Measurements from ENCODE around the gene GTPBP4.
"Not testable (repeated sequence)": the region's sequence is repeated elsewhere in the genome, so short reads cannot be mapped to it uniquely, and the experiment has no call there.

The GTPBP4 gene

DNA sequence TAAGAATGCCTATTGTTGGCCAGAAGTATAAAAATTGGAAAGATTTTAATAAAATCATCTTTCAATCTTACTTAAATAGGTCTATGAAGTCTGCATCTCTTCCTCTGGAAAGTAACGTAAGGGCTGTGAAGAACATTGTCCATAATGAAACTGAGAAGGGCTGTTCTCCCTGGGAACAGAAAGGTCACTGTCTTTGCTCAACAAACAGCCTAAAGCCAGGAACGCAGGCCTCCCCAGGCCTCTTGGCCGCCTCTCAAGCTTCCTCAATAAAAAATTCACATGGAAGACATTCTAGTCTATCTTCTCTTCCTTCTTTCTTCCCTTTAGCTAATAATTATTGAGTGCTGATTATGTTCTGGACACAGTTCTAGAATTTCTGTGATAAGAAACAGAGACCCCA lies 46.5 kb downstream of the GTPBP4 start:
- no peak for DNase-seq

DNA sequence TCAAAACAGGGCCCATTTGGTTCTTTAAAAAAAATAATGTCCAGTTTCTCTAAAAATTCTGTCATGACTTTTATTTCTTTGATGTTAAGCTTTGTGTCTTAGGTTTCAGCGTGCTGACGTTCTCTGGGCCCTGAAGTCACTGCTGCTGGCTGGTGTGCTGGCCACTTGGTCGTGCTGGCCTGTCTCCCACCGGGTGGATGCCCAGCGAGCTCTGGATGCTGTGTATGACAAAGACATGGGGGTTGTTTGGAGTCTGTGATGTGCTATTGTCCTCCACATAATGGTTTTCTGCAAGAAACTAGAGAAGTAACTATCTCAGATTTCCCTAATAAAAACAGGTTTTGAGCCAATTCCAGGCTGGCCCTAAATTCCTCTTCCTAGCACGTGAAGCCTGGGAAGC lies 47.0 kb downstream of the GTPBP4 start:
- DNase-seq = no peak

DNA sequence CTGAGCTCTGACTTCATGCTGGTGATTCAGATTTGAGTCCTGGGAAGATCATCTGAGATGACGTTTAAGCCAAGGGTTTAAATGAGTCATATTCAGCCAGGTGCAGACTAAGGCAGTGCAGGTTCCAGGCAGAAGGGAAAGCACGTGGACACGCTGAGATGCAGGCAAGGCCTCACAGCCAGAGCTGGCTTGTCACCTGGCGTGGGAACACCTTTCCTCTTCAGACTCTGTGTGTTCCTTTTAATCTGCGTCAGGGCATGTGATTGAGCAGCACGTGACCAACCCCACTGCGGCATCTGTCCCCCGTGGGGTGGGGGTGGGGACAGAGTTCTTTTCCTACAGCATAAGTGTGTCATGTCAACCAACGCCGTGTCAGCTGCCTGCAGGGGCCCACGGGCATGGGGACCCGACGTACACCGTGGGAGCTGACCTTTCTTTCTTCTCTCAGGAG lies 48.1 kb downstream of the GTPBP4 start:
- DNase-seq = no peak

DNA sequence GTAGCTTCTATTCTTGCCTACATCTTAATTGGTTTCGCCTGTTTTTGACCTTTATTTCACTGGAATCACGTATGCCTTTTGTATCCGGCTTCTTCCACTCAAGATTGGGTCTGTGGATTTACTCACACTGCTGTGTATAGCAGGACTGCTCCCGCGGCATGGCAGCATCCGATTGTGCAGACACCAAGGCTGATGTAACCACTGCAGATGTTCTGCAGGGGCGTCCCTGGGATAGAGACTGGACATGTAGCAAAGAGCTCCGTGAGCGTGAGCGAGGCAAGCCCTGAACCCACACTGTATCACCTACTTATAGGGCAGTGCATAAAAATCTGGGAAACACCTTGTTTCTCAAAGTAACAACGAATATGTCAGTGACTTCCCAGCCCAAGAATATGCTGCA lies 48.9 kb downstream of the GTPBP4 start:
- no peak for DNase-seq

DNA sequence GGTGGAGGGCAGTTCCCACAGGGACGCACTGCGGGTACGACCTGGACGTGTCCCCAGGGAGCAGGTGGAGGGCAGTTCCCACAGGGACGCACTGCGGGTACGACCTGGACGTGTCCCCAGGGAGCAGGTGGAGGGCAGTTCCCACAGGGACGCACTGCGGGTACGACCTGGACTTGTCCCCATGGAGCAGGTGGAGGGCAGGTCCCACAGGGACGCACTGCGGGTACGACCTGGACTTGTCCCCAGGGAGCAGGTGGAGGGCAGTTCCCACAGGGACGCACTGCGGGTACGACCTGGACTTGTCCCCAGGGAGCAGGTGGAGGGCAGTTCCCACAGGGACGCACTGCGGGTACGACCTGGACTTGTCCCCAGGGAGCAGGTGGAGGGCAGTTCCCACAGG lies 50.5 kb downstream of the GTPBP4 start:
- not testable (repeated sequence) for DNase-seq

DNA sequence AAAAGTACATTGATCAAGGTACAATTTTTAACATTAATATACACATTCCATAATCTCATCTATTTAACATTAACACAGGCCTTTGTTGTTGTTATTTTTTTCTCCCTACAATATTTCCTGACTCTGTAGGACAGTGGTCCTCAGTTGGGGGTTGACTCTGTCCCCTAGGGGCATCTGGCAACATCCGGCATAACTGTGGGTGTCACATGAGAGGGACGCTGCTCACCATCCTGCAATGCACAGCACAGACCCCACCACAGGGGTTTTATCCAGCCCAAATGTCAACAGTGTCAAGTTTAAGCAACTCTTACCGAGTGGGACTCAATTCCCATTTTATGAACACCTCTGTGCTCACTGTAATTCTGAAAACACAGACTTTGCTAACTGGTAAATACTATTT lies 51.9 kb downstream of the GTPBP4 start:
- DNase-seq = no peak

DNA sequence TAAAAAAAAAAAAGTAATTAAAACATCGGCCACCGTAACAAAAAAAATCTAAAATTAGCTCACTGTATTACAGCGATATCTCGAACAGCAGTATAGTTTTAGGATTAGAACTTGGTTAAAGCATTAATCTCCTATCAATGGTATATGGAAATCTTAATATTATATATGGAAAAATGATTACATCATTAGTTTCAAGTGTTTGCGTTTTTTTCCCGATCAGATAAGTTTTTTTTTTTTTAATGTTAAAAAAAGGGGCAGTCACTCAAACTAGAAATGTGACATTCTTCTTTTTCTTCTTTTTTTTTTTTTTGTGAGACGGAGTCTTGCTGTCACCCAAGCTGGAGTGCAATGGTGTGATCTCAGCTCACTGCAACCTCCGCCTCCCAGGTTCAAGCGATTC lies 53.3 kb downstream of the GTPBP4 start:
- no peak for DNase-seq

DNA sequence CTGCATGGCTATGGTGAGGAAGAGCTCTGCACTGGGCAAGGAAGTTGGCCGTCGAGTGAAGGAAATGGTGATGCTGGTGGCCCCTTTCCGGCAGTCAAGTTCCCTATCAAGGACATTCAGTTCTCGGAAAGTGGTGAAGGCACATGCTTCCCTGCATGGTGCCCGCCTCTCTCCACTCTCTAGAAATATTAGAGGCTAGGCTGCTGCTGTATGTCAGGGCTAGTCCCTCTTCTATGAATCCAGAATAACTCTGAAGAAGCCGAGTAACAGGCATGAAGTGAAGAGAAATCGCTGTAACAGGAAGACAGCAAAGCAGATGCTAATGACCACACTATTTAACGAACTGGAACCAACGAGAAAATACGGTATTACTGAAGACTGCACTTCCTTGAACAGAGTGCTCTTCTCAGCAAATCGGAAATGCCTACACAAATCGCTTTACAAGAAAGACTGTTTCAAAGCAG lies 55.3 kb downstream of the GTPBP4 start:
- peak; percentile 39 for DNase-seq

DNA sequence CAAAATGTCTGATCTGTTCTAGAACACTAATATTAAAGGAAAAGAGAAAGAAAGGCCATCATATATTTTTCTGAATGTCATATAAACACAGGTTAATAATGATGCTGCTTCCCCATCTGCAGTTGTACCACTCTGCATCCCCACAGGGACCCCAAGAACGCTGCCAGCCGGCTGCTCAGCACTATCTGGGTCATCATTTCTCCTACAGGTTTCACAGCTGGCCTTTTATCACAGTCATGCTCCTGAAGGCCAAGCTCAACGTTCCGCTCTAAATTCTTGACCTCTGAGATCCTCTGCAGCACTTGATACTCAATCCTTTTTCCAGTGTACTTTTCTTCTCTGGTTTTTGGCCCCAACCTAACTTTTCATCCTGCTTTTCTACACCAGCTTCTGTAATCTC lies 55.9 kb downstream of the GTPBP4 start:
- no peak for DNase-seq

DNA sequence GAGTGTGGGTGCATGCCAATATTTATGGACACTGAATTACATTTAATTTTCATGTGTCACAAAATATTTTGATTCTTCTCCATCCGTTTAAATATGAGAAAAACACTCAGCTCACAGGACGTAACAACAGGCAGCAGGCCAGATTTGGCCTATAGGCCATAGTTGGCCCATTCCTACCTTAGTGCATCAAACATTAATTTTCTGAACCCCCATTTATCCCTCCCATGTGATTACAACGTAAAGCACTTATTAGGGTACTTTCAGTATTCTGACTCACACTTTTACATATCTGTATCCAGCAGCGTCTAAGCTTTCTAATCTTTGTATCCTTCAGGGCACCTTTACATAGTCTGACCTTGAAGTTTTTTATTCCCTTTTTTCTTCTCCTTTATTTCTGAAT lies 56.7 kb downstream of the GTPBP4 start:
- DNase-seq = no peak

DNA sequence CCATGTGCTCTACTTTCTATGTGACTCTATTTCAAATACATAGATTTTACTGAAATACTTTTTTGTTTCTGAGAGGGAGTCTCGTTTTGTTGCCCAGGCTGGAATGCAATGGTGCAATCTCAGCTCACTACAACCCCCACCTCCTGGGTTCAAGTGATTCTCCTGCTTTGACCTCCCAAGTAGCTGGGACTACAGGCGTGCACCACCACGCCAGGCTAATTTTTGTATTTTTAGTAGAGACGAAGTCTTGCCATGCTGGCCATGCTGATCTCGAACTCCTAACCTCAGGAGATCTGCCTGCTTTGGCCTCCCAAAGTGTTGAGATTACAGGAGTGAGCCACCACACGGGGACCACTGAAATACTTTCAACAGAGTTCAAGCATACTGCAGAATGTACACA lies 57.2 kb downstream of the GTPBP4 start:
- no peak for DNase-seq

DNA sequence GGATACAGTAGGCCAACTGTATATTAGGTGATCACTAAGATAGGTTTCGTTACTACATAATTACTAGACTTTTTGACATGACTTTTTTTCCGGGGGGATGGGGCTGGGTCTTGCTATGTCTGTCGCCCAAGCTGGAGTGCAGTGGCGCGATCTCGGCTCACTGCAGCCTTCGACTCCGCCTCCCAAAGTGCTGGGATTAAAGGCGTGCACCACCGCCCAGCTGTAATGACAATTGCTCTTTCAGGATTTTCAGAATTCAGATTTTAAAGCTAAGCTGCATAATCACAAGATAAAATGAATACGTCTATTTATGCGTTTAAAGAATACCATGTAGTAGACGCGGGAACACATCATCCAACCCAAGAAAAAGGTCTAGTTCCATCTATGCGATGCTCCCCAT lies 59.7 kb downstream of the GTPBP4 start:
- no peak for DNase-seq

DNA sequence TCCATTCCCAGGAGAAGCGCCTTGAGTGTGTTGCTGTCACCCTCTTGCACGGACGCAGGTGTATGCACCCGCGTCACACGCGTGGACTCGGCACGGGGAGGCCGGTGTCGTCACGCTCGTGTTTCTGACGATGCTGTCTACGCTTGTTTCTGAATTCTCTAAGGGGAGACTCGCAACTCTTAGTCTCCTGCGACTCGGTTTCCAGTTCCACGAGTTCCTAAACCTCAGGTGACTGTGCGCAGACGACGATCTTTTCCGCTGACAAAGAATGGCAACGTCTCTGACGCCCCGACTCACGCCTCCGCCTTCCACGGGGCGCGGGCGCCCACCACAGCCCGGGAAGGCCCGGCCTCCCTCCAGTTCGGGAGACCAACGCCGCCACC lies 60.1 kb downstream of the GTPBP4 start:
- DNase-seq = peak; percentile 73

DNA sequence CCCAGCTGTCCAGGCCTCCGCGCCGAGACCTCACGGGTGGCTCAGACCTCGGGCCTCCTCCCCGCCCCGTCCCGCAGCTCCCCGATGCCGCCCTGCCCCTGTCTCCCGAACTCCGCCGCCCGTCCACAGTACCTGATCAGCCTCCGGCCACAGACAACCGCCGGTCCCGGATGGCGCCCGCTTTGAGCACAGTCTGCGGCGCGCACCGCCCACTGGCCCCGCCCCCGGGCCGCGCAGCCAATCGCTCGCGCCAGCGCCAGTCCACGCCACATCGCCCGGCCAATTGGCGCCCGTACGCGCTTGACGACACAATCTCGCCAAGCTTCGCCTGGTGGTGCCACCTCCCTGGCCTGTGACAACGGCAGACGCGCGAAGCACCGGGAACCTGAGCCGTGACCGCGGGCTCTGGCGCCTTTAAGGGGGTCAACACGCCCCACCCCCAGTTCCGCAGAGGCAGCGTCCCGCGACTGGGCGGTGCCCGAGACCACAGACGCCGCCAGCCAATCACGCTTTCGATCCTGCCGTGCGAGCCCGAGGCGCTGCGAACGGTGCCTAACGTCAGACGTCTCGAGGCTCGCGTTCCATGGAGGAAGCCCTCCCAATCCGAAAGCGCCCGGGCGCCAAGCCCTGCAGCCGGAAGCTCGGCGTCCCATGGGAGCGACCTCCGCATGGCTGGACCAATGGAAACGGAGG lies 60.6 kb downstream of the GTPBP4 start, which contains the start of gene IDI1:
Gene IDI1 (minus strand): TSS at position 388 of the 693 bp plus-strand sequence. CDS start 116 bp downstream, at position 272.
- peak; percentile 98 for DNase-seq

DNA sequence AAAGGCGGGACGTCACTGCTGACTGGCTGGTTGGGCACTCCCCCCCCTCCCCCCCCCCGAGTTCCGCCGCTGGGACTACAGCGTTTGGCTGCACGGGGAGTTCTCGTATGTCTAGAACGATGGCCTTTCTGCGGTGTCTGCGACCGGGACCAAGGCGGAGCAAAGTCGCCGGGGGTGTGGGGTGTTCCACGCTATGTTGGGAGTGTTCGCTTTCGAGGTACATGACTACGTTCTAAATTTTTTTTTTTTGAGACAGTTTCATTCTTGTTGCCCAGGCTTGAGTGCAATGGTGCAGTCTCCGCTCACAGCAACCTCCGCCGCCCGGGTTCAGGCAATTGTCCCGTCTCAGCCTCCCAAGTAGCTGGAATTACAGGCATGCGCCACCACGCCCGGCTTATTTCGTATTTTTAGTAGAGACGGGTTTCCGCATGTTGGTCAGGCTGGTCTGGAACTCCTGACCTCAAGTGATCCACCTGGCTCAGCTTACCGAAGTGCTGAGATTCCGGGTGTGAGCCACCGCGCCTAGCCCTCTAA lies 61.3 kb downstream of the GTPBP4 start:
- DNase-seq = no peak

DNA sequence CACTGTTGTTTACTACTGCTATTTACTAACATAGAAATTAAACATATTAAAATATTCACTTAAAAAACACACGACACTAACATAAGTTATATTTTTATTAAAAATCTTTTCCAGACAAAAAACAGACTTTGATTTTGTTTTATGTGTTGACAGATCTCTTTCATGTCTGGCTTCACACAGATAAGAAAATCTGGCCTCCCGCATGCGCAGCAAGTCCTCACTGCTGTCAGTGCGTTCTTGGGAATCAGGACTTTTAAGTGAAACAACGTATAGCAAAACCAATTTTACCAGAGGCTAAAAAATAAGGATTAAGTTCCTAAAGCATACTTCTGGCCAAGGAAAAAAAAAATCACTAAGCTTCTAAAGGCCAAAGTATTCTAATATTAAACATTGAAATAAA lies 61.9 kb downstream of the GTPBP4 start:
- no peak for DNase-seq

DNA sequence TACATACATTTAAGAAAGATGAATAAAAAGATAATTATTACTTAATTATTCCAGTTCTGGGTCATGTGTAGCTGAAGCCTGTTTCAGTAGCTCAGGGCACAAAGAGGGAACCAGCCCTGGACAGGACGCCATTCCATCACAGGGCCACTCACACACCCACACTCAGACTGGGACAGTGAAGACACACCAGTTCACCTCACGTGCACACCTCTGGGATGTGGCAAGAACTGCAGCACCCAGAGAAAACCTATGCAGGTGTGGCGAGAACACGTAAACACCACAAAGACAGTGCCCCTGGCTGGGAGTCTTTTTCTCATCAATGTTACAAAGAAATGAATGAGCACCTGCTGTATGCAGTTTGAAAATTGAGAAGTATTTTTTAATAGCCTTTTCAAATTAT lies 62.3 kb downstream of the GTPBP4 start:
- DNase-seq = peak; percentile 62

DNA sequence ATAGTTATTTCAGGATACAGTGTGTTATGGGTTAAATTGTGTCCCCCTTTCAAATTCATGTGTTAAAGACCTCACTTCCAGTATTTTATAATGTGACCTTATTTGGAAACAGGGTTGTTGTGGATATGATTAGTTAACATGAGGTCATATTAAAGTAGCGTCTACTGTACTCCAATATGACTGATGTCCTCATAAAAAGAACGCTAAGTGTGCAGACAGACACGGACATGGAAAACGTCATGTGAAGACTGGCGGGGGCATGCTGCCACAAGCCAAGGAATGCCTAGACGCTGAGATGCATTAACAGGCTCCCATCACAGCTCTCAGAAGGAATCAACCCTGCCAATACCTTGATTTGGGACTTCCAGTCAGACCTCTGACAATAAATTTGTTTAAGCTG lies 66.5 kb downstream of the GTPBP4 start:
- no peak for DNase-seq

DNA sequence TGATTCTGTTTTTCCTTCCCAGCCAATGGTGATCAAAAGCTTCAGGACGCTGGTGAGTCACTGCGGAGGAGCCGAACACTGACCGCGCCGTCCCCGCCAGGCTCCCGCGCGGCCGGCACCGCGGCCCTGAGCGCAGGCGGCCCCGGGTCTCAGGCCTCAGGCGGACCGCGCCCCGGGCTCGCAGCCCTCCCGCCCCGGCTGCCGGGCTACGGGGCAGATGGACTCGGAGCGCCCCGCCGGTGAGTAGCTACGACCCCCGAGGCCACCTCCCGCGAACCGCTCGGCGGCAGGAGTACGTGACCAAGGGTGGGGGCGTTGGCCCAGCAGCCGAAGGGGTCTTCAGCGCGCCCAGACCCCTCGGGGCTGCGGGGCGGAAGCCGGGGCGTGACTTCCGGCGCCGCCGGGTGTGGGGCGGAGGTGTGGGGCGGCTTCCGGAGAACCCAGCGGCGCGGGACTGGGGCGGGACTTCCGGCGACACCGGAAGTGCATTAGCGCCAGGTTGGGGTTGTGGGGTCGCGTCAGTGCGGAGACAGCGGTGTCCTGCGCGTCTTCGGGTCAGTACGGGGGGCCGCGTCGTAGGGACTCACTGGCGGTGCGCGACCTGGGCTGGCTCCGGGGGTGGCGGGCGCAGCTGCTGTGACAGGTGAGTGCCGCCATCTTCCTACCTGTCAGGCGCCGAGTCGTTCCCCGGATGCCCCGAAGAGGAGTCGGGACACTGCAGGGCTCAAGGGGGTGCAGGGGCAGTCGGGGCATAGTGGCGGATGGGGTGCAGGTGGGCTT lies 68.3 kb downstream of the GTPBP4 start, which contains the start of gene WDR37:
Gene WDR37 (plus strand): TSS at position 60 of the 780 bp plus-strand sequence. CDS start 15,771 bp downstream, outside the sequence.
- peak; percentile 84 for DNase-seq

DNA sequence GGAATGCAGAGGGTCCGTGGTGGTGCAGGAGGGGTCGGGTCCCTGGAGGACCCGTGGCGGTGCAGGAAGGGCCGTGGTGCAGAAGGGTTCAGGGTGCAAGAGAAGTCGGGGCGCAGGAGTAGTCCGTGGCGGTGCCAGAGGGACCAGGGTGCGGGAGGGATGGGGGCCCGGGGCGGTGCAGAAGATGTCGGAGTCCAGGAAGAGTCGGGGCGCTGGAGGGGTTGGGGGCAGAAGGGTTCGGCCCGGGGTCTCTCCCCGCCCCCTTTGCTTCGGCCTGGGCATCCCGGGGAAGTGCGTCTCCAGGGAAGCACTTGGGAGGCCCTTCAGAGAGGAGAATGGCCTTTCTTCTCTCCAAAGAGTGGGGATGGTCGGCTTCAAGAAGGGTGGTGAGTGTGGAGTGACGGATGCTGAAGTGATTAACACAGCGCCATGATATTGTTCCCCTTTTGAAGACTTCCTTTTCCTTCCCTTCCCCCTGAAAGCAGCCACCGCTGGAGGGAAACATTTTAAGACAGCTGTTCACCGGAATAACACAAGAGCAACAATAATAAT lies 68.9 kb downstream of the GTPBP4 start:
- DNase-seq = no peak

DNA sequence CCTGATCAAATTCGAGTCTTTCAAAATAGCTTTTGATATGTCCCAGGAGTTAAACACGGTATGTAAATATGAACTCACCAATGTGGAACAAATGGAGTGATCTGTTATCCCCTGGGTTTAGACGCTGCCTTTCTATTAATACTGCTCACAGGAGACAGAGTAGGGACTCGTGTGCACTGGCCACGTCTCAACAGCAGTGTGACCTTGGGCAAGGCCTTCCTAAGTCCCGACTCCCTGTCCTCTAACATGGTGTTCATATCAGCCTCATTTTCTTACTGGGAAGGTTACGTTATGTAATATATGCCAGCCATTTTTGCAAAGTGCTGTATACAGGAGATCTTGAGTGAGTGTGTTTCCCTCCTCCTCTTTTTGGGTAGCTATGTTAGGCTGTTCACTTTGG lies 69.8 kb downstream of the GTPBP4 start:
- DNase-seq = no peak

DNA sequence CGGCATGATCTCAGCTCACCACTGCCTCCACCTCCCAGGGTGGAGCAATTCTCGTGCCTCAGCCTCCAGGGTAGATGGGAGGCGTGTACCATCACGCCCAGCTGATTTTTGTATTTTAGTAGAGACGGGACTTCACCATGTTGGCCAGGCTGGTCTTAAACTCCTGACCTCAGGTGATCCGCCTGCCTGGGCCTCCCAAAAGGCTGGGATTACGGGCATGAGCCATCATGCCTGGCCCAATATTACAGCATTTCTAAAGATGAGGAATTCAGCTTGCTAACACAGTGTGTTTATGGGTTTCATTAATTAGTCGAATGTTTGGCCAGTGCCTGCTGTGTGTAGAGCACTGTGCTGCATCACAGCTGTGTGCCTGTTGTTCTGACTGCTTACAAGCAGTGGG lies 71.7 kb downstream of the GTPBP4 start:
- no peak for DNase-seq

All from central memory CD4-positive, alpha-beta T cell (primary cell).